Activated effector memory CD4-positive, alpha-beta T cell treated with anti-CD3 and anti-CD28 coated beads, Interleukin-2, amount 50 U/mL, for 16 hours (primary cell): Measurements from ENCODE around the gene GRK1.

Experiments used
- DNase-seq: peaks from one replicate; pipeline ENCODE4 v3.0.0-alpha.2; 2020

Gene GRK1

DNA sequence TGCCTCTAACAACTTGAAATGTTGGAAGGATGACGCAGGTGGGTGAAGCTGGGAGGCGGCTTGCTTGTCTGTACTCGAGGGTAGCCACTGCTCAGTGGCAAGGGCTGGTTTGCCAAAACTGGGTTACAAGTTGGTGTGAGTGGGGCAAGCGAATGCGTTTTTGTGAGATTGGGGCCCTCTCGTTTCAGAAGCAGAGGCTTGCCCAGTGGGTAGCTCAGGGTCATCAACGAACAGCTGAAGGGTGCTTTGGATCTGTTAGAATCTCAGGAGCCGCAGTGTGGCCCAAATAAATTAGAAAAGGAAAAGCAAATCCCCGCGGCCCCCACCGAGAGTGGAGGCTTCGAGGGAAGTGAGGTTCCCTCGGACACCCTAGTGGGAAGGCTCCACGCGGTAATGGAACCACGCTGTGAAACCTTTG is 16.3 kb upstream of the GRK1 start:
- no peak for DNase-seq

DNA sequence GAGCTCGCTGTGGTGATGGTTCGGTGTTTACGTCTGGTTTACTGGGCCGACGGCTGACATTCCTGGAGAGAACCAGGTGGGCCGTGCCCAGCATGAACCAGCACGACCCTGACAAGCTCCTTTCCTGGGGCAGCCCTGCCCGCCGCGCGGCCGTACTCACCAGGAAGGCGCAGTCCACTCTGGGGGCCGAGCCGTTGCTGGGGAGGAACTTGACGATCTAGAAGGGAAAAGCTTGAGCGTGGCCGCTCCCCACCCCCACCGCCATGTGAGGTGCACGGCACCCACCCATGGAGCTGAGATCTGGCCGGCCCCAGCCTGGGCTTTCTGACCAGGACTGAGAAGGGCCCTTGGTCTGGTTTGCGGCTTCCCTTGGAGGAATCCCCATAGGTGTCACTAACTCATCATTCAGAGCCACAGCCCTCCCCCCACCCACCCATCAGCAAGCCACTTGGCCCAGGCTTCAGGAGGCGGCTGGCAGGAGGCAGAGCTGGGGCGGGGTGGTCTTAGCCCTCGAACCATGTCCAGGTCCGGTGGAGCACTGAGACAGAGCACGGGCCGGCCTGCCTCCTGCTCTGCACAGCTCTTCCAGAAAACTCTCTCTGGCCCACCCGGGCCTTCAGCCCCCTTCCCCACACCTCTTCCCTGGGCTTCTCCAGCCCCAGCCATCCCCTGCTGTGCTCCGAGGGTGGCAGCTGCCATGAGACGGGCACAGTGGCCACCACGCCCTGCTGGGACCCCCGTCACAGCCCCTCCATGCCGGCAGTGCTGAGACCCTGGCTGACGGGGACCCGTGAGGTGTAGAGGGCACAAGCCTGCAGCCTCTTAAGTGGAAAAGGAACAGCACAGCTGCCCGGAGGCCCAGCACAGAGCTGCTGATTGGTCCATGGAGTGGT is 15.3 kb upstream of the GRK1 start:
- peak; percentile 58 for DNase-seq

DNA sequence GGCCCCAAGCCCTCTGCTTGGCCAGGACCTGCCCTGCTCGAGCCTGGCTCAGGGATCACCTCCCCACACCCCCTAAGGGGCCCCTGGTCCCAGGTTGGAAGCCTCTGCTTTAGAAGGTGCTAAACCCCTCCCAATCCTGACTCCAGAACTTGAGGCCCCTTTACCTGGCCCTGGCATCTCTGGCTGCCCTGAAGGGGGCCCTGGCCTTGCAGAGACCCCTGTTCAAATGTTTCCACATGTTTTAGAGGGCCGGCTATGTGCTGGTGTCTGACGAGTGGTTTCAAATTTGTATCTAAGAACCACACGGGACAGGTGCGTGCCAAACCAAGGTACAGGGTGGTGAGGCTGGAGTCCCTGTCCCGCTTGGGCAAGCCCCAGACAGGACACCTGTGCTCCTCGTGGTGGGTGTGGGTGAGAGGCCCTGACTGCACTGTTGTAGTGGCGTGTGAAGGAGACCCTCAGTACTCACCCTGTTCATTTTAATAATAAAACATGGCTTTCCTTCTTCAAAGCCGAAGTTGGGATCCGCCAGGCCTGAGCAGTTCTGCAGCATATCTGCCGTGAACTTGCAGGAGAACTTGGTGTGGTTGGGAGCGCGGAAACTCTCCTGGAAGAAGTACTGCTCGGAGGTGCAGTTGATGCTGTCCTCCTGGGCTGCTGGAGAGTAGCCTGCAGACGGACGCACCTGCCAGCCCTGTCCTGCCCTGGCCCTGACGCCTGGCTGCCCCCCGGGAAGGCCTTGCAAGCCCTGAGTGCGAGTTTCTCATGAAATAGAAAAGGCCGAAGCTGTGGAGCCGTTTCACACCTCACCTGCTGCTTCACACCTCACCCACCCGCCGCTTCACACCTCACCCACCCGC is 14.4 kb upstream of the GRK1 start:
- DNase-seq = peak; percentile 54

DNA sequence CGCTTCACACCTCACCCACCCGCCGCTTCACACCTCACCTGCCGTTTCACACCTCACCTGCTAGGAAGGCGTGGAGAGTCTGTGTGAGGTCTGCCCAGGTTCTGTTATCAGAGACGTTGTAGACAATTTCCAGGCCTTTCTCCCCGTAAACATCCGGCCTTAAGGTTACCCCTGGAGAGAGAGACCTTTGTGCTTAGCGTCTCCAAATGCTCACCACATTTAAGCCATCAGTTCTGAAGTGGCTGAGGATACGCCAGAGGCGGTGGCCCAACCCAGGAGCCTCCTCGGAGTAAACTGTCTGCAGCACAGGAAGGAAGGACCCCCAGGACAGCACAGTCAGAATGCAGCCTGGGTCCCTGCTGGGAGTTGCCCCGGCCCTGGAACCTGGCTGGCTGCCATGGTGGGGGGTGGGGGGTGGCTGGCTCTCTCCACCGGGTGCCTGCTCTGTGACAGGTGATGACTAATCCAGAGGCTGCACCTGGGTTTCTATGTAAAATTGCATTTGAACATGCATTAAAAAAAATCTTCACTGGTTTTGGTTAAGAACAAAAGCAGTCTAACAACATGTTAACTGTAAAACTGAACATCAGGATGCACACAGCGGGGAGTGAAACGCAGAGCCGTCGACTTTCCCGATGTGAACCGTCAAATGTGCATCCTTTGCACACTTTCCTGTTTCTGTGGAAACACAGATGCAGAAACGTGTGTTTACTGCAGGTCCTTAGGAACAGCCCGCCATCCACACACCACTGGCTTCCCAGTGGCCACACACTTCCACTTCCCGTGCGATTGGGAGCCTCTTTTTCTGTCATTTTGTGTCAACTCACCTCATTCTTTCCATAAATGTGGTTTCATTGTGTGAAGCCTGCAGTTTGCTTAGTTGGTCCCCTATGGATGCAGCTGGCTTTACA is 13.5 kb upstream of the GRK1 start:
- peak; percentile 59 for DNase-seq

DNA sequence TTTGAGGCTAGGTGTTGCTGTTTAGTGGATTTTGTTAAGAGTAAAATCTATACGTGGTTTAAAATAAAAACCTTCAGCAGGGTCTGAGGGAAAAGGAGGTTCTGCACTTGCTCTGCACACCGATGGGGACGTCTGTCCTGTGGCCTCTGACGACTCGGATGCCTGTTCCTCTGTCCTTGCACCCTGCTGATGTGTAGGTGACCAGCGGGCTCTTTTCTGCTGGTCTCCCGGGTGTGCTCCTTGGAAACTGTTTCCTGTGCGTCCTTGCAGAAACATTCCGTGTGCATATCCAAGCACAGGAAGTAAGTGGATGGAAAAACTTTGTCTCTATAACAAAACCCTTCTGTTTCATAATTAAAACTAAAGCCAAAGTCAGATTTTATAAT is 12.9 kb upstream of the GRK1 start:
- DNase-seq = no peak

DNA sequence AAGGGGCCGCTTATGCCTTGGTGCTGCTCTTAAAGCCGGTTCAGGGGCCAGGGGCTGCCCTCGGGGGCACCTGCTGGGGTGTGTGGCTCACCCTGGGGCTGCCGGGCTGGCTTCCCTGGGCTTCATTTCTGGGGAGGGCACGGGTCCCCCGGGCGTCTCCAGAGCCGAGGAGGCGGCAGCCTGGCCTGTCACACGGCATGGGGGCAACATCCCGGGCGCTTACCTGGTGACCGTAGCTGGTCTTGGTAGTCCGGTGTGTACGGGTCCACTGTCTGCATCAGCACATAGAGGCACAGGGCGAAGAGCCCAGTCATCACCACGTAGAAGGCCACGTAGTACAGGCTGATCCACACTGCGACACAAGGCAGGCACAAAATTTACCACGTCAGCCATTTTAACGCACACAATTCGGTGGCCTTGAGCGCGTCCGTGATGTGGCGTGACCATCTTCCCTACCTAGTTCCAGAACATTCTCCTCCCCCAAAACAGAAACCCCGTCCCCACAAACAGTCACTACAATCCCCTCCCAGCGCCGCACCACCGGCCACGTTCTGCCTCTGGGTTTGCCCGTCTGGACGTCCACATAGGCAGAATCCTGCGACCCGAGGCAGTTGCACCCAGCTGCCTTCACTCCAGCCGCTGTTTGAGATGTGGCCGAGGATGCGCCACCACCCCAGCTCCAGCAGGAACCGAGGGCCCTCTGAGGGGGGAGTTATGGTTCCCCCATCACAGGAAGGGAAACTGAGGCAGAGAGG is 12.3 kb upstream of the GRK1 start:
- DNase-seq = peak; percentile 42

DNA sequence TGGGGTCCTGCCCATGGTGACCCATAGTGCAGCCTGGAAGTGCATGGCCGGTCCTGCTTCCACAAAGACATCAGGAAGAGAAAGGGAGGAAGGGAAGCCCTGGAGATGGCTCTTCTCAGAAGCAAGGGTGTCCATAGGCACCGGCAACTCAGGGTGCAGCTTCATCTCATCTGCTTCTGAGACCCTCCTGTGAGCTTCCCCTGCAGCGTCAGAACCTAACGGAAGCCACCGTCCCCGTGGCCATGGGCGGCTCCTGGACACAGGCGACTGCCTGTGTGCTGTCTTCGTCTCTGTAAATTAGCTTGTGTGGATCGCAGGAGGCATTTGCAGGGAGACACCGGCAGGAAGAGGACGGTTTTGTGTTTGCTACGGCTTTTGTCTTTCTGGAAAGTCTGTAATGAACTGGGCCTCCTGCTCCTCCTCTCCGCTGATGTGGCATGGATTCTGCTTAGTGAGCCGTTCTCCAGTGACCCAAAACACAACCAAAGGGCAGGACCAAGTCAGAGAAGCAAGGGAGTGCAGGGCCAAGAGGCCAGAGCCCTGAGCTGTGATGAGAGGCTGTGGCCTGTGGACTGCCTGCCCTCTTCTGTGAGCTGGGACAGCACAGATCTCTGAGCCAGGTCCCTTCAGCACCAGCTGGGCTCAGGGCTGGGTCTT is 11.5 kb upstream of the GRK1 start:
- peak; percentile 36 for DNase-seq

DNA sequence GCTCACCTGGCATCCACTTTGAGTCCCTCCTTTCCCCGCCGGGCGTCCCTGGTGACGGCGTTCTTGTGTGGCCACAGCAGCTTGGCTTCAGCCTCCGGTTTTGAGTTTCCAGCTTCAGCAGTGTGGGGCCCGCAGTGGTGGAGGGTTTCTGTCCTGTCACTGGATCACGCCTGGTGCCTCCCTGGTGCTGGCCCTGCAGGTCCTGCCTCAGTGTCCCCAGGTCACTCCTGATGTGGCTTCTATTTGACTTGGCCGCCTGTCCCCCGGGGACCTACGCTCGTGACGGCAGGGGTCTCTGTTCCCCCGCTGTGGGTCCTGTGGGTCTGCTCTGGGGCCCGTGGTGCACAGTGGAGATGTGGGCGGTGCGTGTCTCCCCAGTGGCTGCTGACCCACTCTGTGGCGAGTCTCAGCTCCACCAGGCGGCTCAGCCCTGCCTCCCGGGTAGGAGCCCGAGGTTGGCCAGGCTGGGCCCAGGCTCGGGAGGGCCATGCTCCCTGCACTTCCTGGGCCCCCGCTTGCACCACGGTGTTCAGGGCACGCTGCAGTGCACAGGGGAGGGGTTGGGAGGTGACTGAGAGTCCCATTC is 10.9 kb upstream of the GRK1 start:
- peak; percentile 53 for DNase-seq

DNA sequence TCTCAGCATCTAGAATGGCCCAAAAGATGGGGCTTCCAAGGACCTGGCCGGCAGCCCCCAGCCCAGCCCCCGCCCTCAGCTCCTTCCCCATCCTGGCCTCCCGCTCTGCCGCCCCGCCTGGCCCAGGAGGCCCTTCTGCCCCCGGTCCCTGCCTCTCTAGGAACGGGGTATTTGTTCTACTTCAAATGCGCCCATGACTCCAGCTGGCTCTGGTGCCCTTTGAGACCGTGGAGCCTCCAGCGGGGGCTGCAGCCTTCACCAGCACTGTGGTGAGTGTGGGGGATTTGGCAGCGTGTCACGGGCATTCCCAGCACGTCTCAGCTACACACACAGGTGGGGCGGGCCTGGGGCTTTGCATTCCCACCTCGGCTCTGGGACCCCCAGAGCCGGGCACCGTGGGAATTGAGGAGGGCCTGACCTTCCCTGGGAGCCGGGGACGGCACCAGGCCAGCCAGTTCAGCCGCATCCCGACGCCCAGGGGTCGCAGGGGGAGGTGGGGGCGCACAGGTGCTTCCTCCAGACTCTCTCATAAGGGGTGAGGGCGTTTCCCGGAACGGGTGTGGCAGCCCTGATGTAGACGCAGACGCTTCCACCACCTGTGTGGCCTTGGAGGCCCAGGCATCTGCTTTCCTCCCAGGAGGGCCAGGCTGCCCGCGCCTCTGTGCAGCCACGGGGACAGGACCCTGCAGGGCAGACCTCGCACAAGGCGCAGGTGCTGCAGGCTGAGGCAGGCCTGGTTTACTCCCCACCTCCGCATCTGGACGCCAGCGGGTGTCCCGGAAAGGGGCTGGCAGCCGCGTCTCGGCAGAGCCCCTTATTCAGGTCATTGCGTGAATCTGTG is 10.0 kb upstream of the GRK1 start:
- DNase-seq = peak; percentile 58

DNA sequence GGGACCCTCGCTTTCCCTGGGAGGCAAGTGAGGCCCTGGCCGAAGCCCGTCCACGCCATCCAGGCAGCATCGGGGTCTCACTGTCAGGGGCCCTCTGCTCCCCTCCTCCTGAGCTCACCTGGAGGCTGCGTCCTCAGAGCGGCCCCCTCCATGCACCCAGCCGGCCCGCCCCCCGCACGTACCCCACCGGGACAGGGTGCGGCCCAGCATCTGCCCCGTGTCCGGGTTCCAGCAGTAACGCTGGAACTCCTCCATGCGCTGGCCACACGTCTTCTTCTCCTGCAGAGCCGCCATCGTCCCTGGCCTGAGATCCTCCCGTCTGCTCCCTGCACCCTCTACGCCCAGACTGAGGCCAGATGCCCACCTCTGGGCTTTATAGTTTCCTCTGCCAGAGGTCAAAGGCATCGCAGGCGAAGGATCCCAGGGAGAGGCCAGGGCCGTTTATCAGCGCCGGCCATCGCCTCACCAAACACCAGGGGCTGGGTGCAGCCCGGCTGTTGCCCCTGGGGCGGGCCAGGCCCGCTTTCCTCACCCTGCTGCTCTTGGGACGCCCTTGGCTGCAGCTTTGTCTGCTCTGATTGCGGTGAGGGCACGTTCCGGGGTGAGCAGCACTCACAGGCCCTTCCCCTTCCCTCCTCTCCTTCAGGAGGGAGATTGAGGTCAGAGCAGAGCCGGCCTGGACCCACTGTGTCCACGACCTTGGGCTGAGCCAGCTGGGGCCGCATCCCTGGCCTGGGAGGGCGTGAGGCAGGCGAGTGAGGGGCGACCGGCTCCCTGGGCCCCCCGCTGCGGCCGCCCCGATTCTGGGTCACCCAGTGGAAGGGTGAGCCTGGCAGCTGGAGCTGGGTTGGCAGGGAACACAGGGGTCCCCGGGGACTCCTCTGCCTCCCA is 8.9 kb upstream of the GRK1 start, which contains the start of gene ATP4B:
Gene ATP4B (minus strand): TSS at position 348 of the 891 bp plus-strand sequence. CDS start 54 bp downstream, at position 294.
- peak; percentile 53 for DNase-seq

DNA sequence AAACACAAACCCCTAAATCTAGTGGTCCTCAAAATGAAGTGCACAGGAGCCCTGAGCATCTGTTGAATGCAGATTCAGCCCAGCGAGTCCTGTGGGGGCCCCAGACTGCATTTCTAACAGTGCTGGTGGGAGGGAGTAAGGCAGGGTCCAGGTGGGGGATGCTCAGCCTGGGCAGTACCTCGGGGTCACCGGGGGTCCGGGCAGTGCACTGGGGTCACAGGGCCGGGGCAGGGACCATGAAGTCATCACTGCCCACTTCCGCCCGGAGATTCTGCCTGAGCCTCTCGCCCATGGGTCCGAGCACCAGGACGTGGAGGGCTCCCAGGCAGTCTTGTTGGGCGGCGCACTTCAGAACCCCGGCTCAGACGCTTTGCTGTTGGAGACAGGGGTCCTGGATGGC is 8.2 kb upstream of the GRK1 start:
- DNase-seq = peak; percentile 51

DNA sequence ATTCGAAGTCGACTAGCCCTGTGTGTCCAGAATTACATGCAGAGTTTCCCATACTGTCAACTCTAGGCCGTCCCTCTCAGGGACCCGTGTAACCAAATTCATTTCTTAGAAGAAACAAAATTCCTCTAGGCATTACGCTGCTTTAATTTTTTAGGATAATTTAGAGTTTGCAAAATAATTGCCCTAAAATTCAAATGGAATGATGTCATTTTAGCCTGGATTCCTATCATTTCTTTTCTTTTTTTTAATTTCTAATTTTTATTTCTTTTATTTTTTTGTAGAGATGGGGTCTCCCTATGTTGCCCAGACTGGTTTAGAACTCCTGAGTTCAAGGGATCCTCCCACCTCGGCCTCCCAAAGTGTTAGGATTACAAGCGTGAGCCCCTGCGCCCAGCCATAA is 7.7 kb upstream of the GRK1 start:
- no peak for DNase-seq

DNA sequence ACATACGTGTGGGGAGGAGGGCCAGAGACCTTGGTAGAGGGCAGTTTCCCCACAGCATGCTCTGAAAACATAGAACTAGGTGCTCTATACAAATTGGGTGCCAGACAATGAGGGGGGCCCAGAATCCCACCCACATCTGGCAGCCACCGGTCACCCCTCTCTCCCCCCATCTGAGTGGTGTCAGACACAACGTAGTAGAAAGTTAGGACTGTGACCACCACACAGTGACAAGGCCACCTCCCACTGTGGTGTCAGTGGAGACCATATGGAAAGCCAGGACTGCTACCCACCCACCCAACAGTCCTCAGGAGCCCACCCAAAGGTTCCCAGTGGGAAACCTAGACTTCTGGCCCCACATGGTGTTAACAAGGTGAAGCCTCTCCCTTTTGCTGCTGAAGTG is 7.0 kb upstream of the GRK1 start:
- DNase-seq = no peak

DNA sequence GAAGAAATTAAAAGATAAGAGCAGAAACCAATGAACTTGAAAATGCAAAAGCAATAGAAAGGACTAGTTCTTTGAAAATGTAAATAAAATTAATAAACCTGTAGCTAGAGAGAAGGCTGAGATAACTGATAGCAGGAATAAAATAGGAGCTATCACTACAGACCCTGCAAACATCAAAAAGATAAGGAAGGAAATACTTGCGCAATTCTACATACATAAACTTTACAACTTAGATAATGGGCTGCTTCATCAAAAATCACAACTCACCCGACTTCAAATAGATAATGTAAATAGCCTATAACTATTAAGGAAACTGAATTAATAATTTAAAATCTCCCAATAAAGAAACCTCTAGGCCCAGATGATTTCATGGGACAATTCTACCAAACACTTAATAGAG is 5.5 kb upstream of the GRK1 start:
- no peak for DNase-seq

DNA sequence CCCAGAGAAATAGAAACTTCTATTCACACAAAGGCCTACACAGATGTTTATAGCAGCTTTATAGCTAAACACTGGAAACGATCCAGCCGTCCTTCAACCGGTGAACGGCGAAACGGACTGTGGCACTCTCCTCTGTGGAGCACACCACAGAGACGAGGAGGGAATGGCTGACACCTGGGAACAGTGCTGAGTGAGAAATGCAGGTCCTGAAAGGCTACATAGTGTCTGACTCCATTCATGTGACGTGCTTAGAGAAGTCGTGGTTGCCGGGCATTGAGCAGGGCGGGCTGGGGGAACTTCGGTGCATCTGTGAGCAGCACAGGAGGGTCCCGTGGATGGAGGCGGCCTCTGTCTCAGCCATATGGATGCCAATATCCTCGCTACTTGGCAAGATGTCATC is 3.1 kb upstream of the GRK1 start:
- peak; percentile 22 for DNase-seq

DNA sequence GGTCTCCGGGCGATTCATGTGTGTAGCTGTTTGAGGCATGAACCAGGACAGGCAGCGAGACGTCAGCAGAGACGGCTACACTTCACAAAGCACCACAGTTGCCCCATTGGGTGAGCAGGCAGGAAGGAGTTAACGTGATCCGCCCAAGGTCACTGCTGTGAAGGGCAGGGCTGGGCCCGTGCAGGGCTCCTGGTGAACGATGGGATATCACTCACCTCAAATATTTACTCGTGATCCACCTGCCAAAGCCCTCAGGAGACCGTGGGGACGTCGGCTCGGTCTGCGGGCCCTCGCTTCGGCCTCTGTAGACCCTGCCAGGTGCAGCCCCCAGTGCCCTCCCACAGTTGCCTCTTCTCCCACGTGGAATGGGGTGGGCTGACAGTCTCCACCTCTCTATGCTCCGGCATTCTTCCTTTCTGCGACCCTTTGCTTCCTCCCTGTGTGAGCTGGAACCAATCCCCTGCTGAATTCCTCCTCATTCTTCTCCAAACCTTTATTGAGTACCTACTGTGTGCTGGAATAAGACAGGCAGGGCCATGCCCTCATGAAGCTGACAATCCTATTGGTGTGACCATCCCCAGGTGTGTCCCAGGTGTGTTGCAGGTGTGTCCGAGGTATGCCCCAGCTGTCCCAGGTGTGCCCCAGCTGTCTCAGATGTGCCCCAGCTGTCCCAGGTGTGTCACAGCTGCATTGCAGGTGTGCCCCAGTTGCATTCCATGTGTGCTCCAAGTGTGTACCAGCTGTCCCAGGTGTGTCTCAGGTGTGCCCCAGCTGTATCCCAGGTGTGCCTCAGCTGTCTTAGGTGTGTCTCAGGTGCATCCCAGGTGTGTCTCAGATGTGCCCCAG is 2.0 kb upstream of the GRK1 start:
- peak; percentile 54 for DNase-seq

DNA sequence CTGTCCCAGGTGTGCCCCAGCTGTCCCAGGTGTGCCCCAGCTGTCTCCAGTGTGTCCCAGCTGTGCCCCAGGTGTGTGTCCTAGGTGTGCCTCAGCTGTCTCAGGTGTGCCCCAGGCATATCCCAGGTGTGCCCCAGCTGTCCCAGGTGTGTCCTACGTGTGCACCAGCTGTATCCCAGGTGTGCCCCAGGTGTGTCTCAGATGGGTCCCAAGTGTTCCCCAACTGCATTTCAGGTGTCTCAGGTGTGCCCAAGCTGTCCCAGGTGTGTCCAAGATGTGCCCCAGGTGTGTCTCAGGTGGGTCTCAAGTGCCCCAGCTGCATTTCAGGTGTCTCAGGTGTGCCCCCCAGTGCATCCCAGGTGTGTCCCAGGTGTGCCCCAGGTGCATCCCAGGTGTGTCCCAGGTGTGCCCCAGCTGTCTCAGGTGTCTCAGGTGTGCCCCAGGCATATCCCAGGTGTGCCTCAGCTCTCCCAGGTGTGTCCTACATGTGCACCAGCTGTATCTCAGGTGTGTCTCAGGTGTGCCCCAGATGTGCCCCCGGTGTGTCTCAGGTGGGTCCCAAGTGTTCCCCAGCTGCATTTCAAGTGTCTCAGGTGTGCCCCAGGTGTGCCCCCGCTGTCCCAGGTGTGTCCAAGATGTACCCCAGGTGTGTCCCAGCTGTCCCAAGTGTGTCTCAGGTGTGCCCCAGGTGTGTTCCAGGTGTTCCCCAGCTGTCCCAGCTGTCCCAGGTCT is 1.3 kb upstream of the GRK1 start:
- DNase-seq = peak; percentile 50
